Mammary epithelial cell (primary cell): ENCODE measurements around the gene MYBPC3.

Source experiments
- EZH2 ChIP-seq: IDR thresholded peaks from 2 replicates; pipeline ENCODE4 v1.6.1; 2012; ENCODE audit warnings: low read length, inconsistent platforms, borderline replicate concordance
- TF ChIP-seq, protein P1 (sequence below), 2 donors: IDR thresholded peaks in 1 of 2; conservative IDR thresholded peaks in 1 of 2; 2 replicates each; pipeline ENCODE4 v1.5.1; 2011 to 2012; ENCODE audit warnings: inconsistent platforms in 2 of 2, low read length in 2 of 2, mild to moderate bottlenecking in 2 of 2, control low read depth in 1 of 2, low read depth in 1 of 2; ENCODE audit not compliant: insufficient read depth in 1 of 2; ENCODE audit errors: extremely low read depth in 1 of 2

DNA sequence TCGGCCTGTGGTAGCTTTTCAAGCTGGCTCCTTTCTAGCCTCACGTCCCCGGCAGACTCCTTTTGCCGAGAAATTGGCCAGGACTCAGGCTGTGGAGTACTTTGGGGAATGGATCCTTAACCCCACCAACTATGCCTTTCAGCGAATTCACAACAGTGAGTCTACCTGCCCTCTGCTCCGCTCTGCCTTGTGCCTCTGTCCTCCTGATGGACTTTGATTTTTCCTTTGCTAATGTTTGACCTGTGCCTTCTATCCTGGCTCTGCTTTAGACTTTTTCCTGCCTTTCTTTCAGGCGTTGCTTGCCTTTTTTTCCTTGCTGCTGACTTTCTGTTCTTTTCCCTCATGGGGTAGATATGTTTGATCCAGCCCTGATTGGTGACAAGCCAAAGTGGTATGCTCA lies 70.0 kb downstream of the MYBPC3 start:
- TF ChIP-seq, protein P1, sequence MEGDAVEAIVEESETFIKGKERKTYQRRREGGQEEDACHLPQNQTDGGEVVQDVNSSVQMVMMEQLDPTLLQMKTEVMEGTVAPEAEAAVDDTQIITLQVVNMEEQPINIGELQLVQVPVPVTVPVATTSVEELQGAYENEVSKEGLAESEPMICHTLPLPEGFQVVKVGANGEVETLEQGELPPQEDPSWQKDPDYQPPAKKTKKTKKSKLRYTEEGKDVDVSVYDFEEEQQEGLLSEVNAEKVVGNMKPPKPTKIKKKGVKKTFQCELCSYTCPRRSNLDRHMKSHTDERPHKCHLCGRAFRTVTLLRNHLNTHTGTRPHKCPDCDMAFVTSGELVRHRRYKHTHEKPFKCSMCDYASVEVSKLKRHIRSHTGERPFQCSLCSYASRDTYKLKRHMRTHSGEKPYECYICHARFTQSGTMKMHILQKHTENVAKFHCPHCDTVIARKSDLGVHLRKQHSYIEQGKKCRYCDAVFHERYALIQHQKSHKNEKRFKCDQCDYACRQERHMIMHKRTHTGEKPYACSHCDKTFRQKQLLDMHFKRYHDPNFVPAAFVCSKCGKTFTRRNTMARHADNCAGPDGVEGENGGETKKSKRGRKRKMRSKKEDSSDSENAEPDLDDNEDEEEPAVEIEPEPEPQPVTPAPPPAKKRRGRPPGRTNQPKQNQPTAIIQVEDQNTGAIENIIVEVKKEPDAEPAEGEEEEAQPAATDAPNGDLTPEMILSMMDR (conservative IDR thresholded peaks at IDR 0.05 in 1 of 2, IDR thresholded peaks at IDR 0.05 in 1 of 2; ENCODE audit: extremely low read depth in 1 of 2, insufficient read depth in 1 of 2, low read depth in 1 of 2, low read length in 2 of 2): no peak
- no peak for TF ChIP-seq EZH2
